HG03575 (cell line): Measurements from ENCODE around the gene WBP1L.
A peak's percentile ranks its signal among the peaks of the same experiment; 100 is the strongest.
"Not testable (repeated sequence)": the region's sequence is repeated elsewhere in the genome, so short reads cannot be mapped to it uniquely, and the experiment has no call there.

Source experiments
- ATAC-seq: cut with Tn5 transposase; IDR thresholded peaks from one replicate; pipeline ENCODE4 v1.9.1; 2021; ENCODE audit not compliant: unreplicated experiment, insufficient number of reproducible peaks, low FRiP score; ENCODE audit errors: extremely low read depth

The WBP1L gene

DNA sequence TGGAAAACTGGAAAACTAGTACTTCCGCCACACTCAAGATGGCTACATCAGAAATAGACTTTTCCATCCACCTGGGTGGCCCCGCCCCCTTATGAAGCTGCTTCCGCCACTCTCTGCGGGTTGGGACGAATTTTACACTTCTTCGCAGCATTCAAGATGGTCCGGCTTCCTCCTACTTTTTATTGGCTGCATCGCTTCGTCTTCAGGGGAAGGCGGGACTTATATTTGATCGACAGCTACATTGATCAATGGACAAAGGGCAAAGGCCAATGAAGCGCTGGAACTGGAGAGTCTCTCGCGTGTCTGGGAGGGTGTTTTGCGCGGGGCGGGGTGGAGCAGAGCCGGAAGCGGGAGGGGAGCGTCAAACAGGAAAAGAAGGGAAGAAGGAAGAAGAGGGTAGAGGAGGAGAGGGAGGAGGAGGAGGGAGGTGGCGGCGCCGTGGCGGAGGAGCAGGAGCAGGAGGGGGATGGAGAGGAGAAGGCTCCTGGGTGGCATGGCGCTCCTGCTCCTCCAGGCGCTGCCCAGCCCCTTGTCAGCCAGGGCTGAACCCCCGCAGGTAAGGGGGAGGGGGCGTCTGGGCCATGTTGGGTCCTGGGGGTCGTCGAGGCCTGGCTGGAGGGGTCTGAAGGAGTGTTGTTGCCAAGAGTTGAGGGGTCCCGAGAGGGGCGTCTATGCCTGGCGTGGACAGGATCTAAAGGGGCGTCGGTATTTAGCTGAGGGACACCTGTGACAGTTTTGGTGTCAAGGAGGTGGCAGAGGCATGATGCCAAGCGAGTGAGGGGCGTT, at the start of gene WBP1L:
Gene WBP1L (plus strand): TSS at position 361 of the 786 bp plus-strand sequence. CDS start 106 bp downstream, at position 467.
- peak; percentile 82 for ATAC-seq

DNA sequence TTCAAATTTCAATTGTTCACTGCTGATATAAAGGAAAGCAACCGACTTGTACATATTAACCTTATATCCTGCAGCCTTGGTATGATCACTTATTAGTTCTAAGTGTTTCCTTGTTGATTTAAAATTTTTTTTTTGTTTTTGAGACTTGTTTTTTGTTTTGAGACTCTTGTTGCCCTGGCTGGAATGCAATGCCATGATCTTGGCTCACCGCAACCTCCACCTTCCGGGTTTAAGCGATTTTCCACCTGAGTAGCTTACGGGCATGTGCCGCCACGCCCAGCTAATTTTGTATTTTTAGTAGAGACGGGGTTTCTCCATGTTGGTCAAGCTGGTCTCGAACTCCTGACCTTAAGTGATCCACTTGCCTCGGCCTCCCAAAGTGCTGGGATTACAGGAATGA, 48.3 kb upstream of the WBP1L start:
- ATAC-seq = not testable (repeated sequence)

DNA sequence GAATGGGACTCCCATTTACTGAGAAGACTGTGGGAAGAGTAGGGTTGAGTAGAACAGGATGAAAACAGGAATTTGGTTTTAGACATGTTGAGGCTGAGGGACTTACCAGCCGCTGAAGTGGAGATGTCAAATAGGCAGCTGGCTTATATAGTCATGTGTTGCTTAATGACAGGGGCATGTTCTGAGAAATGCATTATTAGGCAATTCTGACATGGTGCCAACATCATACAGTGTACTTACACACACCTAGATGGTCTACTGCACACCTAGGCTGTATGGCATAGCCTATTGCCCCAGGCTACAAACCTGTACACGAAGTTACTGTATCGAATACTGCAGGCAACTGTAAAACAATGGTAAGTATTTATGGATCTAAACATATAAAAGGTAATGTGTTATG, 47.0 kb upstream of the WBP1L start:
- no peak for ATAC-seq

DNA sequence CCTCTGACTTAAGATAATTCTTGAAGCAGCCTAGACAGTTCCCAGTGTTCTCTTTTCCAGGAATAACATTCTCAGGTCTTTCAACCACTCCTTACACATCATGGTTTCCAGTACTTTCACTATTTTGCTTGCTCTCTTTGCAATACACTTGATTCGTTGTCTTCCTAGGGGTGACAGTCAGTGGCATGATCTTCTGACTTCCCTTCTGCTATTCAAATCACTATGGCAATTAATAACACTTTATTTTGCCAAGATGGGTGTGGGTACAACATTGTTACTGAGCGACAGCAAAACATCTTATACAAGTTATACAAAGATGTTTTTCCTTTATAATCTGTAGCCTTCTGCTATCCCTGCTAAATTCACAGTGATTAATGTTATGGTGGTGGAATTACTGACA, 44.9 kb upstream of the WBP1L start:
- ATAC-seq = no peak

DNA sequence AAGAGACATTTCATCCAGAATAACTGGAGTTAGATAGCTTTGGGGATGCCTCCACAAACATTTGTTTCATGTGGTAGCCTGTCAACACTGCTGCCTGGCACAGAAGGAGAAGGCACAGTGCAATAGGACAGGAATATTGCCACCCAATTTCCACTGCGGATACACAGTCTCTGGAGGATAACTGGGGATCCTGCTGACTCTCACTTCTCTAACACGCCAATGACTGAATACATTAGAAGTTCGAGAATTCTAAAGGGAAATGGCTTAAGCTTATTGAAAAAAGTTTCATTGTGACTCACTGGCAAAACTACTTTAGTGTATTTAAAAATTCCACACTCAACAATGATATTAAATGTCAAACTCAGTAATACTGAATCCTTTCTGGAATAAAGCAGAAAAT, 42.5 kb upstream of the WBP1L start:
- ATAC-seq = no peak

DNA sequence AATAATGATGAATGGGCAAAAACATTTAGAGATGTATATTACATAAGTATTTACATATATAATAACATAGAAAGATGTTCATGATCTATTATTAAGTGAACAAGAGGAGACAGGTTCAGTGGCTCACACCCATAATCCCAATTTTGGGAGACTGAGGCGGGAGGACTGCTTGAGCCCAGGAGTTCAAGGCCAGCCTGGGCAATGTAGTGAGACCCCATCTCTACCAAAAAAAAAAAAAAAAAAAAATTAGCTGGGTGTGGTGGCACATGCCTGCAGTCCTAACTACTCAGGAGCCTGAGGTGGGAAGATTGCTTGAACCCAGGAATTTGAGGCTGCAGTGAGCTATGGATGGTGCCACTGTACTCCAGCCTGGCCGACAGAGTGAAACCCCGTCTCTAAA, 42.0 kb upstream of the WBP1L start:
- no peak for ATAC-seq

DNA sequence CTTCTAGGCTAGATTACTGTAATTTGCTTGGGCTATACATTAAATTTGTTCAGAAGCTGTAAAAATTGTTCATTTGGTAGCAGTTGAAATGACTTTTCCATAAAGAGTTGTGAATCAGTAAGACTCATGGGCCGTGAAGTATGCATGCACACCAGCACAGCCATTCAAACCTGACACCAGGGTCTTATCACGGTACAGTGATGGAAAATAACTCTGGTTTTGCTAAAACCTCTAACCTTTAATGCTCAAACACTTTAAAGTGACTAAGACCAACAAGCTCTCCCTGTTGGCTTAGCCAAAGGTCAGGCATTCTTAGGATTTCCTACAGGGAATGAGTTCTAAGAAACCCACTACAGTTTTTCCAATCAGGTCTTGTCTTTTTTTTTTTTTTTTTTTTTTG, 41.0 kb upstream of the WBP1L start:
- no peak for ATAC-seq

DNA sequence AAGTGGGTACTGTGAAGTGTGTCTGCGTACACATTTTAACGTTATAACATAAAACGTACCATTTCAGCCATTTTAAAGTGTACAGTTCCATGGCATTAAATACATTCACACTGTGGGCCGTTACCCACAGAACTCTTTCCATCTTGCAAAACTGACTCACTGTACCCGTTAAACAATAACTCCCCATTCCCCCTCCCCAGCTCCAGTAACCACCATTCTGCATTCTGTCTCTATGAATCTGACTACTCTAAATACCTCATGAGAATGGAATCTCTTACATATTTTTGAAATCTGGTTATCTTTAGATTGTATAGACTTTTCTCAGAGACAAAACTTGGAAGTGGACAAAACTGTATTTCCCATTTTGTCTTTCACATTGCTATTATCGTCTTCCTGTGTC, 38.8 kb upstream of the WBP1L start:
- ATAC-seq = no peak

DNA sequence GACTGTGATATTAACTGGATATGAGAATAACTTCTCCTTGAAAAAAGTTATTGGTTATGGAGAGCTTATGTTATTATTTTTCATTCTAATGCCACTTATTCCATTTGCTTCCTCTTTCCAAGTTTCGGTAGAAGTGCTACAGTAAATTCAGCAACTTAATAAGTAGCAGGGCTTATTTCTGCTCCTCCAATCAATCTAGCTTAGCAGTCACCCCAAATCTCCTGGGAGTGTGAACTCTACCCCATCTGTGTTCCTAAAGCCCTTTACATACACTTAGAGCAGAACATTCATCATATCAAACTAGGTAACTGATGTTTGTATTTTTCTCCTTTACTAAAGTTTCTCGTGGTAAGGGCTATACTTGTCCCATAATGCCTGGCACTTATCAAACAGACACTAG, 38.2 kb upstream of the WBP1L start:
- no peak for ATAC-seq

DNA sequence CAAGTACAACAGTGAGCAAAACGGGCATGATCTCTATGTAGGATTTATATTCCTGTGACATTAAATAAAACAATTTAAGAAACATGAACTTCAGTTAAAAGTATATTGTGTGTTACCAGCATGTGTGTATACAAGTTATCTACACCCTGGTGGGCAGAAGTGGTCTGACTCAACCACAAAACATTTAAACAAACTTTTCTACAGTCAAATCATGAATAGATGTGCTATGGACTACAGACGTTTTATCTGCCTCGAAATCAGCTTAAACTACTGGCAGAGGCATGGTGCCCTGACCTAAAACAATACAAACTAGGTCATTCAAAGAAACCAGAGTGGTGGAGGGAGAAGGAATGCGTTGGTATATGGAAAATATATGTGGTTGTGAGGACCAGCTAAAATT, 33.1 kb upstream of the WBP1L start:
- no peak for ATAC-seq

DNA sequence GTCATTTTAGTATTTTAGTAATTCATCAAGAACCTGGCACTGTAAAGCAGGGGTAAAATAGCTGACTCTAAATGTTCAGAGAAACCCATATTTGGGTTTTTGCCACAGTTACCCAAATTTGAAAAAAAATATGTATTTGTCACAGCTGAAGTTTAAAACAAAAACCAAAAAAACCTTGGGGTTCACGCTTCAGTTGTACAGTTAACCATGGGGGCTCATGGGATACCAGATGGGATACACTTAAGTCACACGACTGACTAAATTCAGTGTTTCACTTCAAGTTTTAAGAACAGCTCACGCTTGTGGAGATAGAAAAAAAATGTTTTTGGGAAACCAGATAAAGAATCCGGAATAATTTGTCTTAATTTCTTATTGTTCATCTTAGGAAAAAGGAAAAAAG, 31.7 kb upstream of the WBP1L start:
- ATAC-seq = no peak

DNA sequence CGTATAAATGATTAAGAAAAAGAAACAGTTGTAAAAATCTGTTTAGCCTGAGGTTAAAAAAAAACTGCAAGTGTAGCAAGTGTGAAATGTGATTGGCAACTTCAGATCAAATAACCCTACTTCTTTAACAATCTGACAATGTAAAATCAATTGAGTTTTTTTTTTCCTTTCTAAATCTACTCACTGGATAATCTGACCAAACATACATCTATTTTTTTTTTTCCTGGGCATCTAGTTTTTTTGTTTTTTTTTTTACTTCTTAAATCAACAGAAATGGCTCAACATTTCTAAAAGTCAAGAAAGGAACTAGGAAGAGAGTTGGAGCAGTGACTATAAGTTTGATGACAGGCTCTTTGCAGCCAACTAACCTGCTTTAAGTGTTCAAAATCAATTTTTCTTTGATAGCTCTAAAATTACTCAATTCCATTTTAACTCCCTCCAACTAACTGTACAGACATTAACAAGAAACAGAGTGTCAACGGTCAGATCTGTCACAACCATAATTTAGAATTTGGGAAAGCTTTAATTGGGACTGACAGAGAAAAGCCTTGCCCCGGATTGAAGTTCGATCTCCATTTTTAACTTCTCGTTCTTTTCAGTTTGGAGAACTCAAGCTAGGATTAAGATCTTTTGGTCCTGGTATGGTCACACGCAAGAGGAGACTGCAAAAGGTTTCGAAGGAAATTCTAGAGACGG, 30.8 kb upstream of the WBP1L start:
- ATAC-seq = no peak

DNA sequence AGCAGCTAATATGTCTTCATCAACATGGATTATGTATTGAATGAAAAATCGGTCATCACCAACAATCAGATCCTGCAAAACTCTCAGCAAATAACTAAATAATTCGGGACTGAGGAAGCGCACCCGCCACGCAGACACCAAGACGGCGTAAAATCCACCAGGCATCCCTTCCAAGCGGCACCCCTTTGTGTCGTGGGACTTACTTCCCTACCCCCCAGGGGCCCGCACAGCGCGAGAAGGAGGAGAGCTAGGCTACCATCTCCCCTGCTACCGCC, 30.3 kb upstream of the WBP1L start:
- ATAC-seq = no peak

DNA sequence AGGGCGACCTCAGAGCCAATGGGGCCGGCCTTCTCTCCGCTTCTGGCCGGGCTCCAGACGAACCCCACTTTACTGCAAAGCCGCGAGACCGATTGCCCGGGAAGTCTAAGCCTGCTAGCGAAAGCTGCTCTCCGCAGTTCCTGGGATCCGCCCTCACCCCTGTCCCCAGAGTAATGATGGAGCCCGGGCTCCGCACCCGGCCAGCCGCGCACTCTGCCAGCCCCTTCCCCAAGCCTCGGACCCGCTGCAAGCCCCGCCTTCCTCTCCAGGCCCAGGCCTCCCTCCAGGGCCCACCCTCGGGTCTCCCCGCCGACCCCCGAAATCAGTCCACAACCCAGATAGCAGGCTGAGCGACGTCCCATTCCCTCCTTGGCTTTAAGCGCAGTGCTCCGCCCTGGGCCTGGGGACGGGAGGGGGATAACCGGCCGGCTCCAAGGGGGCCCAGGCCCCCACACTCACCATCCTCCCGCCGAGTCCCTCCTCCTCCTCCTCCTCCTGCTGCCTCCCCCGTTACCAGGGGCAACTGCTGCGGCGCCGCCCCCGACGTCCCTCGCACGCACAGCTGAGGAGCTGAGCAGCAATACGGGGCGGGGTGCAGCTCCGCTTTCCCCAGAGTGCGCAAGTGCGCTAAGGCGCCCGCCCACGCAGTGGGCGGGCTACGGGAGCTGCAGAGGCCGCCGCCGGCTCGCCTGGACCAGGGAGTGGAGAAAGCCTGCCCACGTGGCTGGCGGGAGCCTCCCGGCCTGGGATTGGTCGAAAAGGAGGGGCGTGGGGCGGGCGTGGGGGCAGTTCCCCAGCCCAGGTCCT, 29.7 kb upstream of the WBP1L start, which contains the start of gene ARL3:
Gene ARL3 (minus strand): TSS at position 584 of the 807 bp plus-strand sequence. CDS start 122 bp downstream, at position 462.
- ATAC-seq = no peak

DNA sequence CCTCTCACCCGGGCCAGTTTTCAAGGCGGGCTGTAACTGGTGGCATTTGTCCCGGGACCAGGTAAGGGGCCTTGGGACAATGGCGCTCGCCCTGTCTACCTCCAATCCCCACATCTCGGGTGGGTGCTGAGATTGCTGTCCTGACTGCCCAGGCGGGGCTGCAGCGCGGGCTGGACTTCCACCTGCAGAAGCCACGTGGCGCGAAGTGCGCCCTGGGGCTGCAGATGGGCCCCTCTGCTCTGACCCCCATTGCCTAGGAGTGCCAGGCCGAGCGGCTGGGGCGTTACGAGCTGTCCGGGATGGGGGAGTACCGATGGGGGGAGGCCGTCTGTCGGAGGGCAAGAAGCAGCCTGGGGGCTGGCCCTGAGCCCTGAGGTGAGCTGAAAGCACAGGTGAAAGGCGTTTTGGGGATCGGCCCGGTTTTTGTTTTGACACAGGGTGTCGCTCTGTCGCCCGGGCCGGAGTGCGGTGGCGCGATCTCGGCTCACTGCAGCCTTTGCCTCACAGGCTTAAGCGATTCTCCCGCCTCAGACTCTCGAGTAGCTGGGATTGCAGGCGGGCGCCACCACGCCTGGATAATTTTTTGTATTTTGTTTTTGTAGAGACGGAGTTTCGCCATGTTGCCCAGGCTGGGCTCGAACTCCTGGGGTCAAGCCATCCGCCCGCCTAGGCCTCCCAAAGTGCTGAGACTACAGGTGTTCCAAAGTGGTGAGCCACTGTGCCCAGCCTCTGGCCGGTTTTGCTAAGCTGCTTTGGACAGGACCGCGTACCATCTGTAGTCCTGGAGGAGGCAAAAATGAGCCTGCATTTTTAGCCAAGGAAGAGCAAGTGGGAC, 28.9 kb upstream of the WBP1L start, which contains the start of gene SFXN2:
Gene SFXN2 (plus strand): TSS at position 16 of the 835 bp plus-strand sequence. CDS start 12,001 bp downstream, outside the sequence.
- no peak for ATAC-seq

DNA sequence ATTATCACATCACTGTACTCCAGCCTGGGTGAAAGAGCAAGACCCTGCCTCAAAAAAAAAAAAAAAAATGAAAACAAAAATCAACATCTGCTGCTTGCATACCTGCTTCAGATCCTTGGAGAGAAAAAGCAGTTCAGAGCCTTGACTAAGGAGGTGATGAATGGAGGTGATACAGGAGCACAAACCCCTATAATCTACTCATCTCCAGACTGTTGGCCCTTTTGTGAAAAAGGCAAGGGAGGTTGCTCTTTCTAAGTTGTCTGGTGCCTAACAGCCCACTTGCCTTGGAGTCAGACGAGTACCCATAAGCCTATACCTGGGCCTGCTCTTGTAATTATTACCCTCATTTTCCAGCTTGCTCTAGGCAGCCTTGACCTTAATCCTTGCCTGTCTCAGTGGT, 27.9 kb upstream of the WBP1L start:
- ATAC-seq = no peak

DNA sequence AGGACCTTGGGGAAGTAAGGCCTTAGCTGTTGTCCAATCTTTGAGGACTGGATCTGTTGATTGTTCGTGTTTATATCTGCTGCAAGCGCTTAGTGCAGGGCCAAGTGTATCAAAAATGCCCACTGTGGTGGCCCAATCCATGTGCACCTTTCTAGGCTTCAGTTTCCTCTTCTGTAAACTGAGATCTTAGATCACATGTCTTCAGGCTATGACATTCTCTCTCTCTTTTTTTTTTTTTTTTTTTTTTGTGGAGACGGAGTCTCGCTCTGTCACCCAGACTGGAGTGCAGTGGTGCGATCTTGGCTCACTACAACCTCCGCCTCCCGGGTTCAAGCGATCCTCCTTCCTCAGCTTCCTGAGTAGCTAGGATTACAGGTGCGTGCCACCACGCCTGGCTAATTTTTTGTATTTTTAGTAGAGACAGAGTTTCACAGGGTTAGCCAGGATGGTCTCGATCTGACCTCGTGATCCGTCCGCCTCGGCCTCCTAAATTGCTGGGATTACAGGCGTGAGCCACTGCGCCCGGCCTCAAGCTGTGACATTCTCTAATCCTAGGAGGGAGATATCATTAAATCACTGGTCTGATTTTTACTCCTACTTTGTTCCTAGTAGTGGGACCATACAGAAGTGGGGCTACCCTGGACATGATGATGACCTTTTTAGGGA, 26.7 kb upstream of the WBP1L start:
- not testable (repeated sequence) for ATAC-seq

DNA sequence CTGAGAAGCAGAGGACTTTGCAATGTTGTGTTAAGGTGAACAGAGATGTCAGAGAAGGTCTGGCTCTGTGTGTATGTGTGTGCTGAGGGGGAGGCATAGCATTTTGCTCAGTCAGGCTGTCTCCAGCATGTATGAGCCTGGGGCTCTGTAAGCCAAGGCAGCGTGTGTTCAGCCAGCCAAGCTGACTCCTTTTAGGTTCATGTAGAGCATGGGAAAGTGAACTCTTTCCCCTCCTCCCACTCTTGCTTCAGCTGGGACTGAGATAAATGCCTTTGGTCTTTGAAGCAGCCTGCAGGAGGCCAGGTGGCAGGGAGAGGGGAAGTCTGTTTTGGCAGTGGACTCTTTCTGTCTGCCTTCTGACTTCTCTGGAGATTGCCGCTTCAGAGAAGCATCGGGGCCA, 25.5 kb upstream of the WBP1L start:
- ATAC-seq = no peak
